Adrenal gland (tissue), 5 donors: ENCODE measurements around the gene FMNL2.

Source experiments
- CTCF ChIP-seq, 6 experiments: fragments of 450-650 bp in 4 of 6; fragments of 200-600 bp in 2 of 6; sonication (generic) in 1 of 6; IDR thresholded peaks; 1 replicate in 5 of 6; 2 replicates in 1 of 6; pipeline versions ENCODE4 v1.5.1 to v1.8.0; 2016 to 2021; ENCODE audit warnings: antibody characterized with exemption in 6 of 6, mild to moderate bottlenecking in 2 of 6, moderate library complexity in 1 of 6
- POLR2A ChIP-seq, 2 donors: fragments of 450-650 bp; IDR thresholded peaks; one replicate each; pipeline ENCODE4 v1.6.1; 2017; ENCODE audit warnings: antibody characterized with exemption in 2 of 2, mild to moderate bottlenecking in 2 of 2, moderate library complexity in 1 of 2
- donor health status: DM: no; HTN: no; CAD: no.

GRCh38 chr2:152445791-152446201 is 110.8 kb downstream of the FMNL2 start:
- TF ChIP-seq POLR2A (IDR thresholded peaks at IDR 0.05) (no peak), CTCF (IDR thresholded peaks at IDR 0.05) (no peak)
